A673 (cell line): ENCODE results near the gene STX11. TPM values are rescaled to one million over a fixed set of nuclear protein-coding genes. Genes with fewer than 3 reads are reported as not detected.

Experiments
- BruUV-seq: library from RNA; stranded (reverse); fragments of 400-500 nt; replicated peaks from 2 replicates; lab custom pipeline; 2021; lab: Mats Ljungman, UMichigan
- CTCF ChIA-PET: fragments of 300-600 bp; sonication (Branson Sonifier 250); formaldehyde crosslinking; loops from one replicate; lab custom pipeline; 2022; ENCODE audit warnings: antibody characterized with exemption; lab: Charles Lee
- POLR2A ChIA-PET: fragments of 300-600 bp; sonication (Branson Sonifier 250); formaldehyde crosslinking; loops from one replicate; lab custom pipeline; 2022; ENCODE audit warnings: antibody characterized with exemption; ENCODE audit not compliant: low non-redundant PET; lab: Charles Lee
- DNase-seq: peaks from one replicate; pipeline ENCODE4 v3.0.0-alpha.2; 2015; ENCODE audit warnings: low spot score
- H3K27ac ChIP-seq: fragments of 200-600 bp; sonication (generic); 2 replicates; pipeline ENCODE4 v1.5.1; 2016; ENCODE audit warnings: mixed run types, low read depth, mild to moderate bottlenecking, mixed read lengths, antibody characterized with exemption, low read length; ENCODE audit not compliant: poor library complexity, severe bottlenecking
- H3K27me3 ChIP-seq: fragments of 200-600 bp; sonication (generic); replicated peaks from 2 replicates; pipeline ENCODE4 v1.6.1; 2017; ENCODE audit warnings: mixed run types, low read depth, mild to moderate bottlenecking, mixed read lengths, antibody characterized with exemption, low read length; ENCODE audit not compliant: insufficient read depth, poor library complexity
- H3K36me3 ChIP-seq: fragments of 200-600 bp; sonication (generic); 2 replicates; pipeline ENCODE4 v1.6.1; 2016; ENCODE audit warnings: mixed run types, mild to moderate bottlenecking, mixed read lengths, antibody characterized with exemption, low read length; ENCODE audit not compliant: insufficient read depth, poor library complexity, severe bottlenecking
- H3K4me1 ChIP-seq: fragments of 200-600 bp; sonication (generic); 2 replicates; pipeline ENCODE4 v1.6.1; 2017; ENCODE audit warnings: mixed run types, mild to moderate bottlenecking, mixed read lengths, antibody characterized with exemption, low read length; ENCODE audit not compliant: insufficient read depth, poor library complexity, severe bottlenecking
- H3K4me3 ChIP-seq: fragments of 200-600 bp; sonication (generic); 2 replicates; pipeline ENCODE4 v1.5.1; 2016; ENCODE audit warnings: low read depth, mixed run types, mild to moderate bottlenecking, mixed read lengths, low read length; ENCODE audit not compliant: poor library complexity, severe bottlenecking
- H3K9me3 ChIP-seq: fragments of 200-600 bp; sonication (generic); 2 replicates; pipeline ENCODE4 v1.6.1; 2016; ENCODE audit warnings: mixed run types, low read depth, mild to moderate bottlenecking, mixed read lengths, antibody characterized with exemption, low read length; ENCODE audit not compliant: poor library complexity, severe bottlenecking
- EZH2 ChIP-seq: fragments of 200-600 bp; sonication (generic); IDR thresholded peaks from 2 replicates; pipeline ENCODE4 v1.6.1; 2017; ENCODE audit warnings: borderline replicate concordance, low read depth, mild to moderate bottlenecking, mixed read lengths, antibody characterized with exemption, low read length; ENCODE audit not compliant: poor library complexity, severe bottlenecking
- intact Hi-C: fragments of 100-400 bp; cut with micrococcal nuclease; formaldehyde crosslinking; loops from one replicate; pipeline ENCODE4 v1.10.0; 2022; ENCODE audit not compliant: unreplicated experiment
- total RNA-seq: library from RNA; stranded (reverse); gene quantifications from 2 replicates; pipeline ENCODE4 v1.2.3, GENCODE V29; 2021
- TF ChIP-seq, protein P1 (sequence below): fragments of 300-800, 200-600 bp; sonication (generic); conservative IDR thresholded peaks from 2 replicates; pipeline ENCODE4 v1.5.1; 2017; ENCODE audit warnings: low read depth, mild to moderate bottlenecking, antibody characterized with exemption, low read length, moderate library complexity, mixed read lengths

STX11 gene
- total RNA-seq, 1 experiment from 2014 or later = 0.30 TPM

- Histone ChIP-seq H3K27me3 (no peaks in the 10 kb centered on the region), H3K4me1 (no peaks in the 10 kb centered on the region), H3K4me3 (no peak overlapping the region), H3K36me3 (no peaks in the 10 kb centered on the region), H3K9me3 (no peaks in the 10 kb centered on the region), H3K27ac (no peak overlapping the region)
- CTCF ChIA-PET = no interaction called here
- TF ChIP-seq, protein P1, sequence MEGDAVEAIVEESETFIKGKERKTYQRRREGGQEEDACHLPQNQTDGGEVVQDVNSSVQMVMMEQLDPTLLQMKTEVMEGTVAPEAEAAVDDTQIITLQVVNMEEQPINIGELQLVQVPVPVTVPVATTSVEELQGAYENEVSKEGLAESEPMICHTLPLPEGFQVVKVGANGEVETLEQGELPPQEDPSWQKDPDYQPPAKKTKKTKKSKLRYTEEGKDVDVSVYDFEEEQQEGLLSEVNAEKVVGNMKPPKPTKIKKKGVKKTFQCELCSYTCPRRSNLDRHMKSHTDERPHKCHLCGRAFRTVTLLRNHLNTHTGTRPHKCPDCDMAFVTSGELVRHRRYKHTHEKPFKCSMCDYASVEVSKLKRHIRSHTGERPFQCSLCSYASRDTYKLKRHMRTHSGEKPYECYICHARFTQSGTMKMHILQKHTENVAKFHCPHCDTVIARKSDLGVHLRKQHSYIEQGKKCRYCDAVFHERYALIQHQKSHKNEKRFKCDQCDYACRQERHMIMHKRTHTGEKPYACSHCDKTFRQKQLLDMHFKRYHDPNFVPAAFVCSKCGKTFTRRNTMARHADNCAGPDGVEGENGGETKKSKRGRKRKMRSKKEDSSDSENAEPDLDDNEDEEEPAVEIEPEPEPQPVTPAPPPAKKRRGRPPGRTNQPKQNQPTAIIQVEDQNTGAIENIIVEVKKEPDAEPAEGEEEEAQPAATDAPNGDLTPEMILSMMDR = no peak
- TF ChIP-seq EZH2 = no peak
- no TSS peak for BruUV-seq
- intact Hi-C loops = no loop called here
- POLR2A ChIA-PET = no interaction called here
- DNase-seq = no peak
Measured at GRCh38 chr6:144170044-144170443, 19.7 kb downstream of the STX11 start.

DNA sequence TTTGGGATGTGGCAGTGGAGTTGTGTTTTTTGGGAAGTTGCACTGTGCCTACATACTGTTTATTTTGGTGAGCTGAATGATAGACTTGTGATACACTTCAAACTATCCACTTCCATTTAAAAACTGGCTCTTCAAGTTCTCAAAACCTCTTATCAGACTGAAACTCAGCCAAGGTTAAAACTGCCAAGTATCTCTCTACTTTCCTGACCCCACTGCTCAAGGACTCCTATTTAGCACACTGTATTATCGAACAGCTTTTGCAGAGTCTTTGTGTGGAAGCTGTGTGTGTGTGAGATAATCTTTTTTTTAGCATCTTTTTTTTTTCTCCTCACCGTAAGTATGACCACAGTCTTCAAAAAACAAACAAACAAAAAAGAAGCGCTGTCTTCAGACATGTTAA, 21.1 kb downstream of the STX11 start:
- POLR2A ChIA-PET = no interaction called here
- intact Hi-C loops = no loop called here
- no peak for DNase-seq
- Histone ChIP-seq H3K27me3 (no peaks in the 10 kb centered on the region), H3K36me3 (no peaks in the 10 kb centered on the region), H3K9me3 (no peaks in the 10 kb centered on the region), H3K4me3 (no peak overlapping the region), H3K27ac (no peak overlapping the region), H3K4me1 (no peaks in the 10 kb centered on the region)
- TF ChIP-seq EZH2 = no peak
- TF ChIP-seq, protein P1 = no peak
- no TSS peak for BruUV-seq
- CTCF ChIA-PET = no interaction called here

DNA sequence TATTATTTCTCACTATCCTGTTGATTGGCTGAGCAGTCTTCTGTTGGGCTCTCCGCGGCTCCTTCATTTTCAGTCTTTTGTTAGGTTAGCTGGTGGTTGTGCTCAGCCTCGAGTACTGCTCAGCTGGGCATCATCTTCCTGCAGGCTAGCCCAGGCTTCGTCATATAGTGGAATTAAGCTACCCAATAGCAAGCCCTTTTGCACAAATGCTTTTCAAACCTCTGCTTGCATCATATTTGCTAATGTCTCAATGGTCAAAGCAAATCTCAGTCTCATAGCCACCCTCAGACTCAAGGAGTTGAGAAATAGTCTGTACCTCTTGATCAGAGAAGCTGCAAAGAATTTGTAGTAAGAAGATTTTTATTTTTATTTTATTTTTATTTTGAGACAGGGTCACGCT, 23.7 kb downstream of the STX11 start:
- Histone ChIP-seq H3K27ac (no peak overlapping the region), H3K36me3 (no peaks in the 10 kb centered on the region), H3K9me3 (no peaks in the 10 kb centered on the region), H3K4me3 (no peak overlapping the region), H3K4me1 (no peaks in the 10 kb centered on the region), H3K27me3 (no peaks in the 10 kb centered on the region)
- intact Hi-C loops = no loop called here
- CTCF ChIA-PET = no interaction called here
- POLR2A ChIA-PET = no interaction called here
- TF ChIP-seq, protein P1 = no peak
- no peak for TF ChIP-seq EZH2
- no peak for DNase-seq
- BruUV-seq = no TSS peak
